GM19035 (cell line): Measurements from ENCODE around the gene LGALS1.

Experiments
- ATAC-seq: cut with Tn5 transposase; IDR thresholded peaks from one replicate; pipeline ENCODE4 v1.9.1; 2021; ENCODE audit not compliant: unreplicated experiment

Gene LGALS1

DNA sequence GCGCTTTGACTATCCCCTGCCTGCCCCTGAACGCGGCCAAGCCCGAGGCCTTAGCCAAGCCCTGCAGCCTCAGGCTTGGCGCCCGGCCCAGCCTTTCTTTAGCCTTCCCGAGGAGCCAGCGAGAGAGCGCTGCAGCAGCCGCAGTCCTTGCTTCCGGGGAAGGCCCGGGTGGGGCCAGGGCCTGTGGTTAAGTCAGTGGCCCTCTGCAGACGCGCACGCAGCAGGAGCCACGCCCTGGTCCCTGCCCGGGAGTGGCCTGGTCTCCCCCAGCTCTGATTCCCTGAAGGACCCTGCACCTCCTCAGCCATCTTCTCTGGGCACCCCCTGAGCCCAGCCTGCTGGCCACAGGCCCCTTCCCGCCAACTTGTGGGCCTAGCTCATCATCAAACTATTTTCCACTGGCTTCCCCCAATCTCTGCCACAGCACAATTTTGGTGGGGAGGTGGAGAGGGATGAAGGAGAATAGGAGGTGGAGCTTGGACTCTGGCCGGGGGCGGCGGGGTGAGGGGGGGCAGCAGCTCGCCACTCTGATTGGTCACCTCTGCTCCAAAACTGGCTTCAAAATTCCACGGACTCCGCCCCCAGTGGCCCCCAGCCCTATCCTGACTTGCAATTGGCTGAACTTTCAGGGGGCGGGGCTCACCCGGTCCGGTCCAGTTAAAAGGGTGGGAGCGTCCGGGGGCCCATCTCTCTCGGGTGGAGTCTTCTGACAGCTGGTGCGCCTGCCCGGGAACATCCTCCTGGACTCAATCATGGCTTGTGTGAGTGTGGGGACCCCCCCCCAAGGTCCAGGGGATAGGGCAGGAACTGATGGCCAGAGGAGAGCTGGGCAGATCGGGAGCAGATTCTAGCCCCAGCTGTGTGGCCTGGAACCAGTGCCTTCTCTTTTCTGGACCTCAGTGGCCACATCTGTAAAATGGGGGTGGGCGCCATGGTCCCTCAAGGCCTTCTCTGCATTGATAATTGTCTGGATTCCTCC, at the start of gene LGALS1:
Gene LGALS1, plus strand, starts transcription at position 686 of the 979 bp plus-strand sequence. Its CDS starts 67 bp downstream, at position 753.
- ATAC-seq: peak; percentile 47

DNA sequence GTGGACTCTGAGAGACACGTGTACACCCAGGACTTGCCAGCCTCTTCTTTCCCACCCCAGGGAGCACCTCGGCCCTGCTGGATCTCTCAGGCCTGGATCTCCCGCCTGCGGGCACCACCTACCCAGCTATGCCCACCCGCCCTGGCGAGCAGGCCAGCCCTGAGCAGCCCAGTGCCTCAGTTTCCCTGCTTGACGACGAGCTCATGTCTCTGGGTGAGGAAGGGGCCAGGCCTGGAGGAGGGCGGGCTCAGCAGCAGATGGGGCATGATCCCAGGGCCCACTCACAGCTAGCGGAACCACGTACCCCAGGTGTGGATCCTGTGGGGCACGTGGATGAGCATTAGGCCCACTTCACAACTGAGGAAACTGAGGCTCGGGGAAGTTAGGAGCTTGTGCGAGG, 49.7 kb upstream of the LGALS1 start:
- no peak for ATAC-seq

- no peak for ATAC-seq
These were observed 49.3 kb upstream of the LGALS1 start for GRCh38 chr22:37626144-37626543.

GRCh38 chr22:37626556-37627075, 48.8 kb upstream of the LGALS1 start:
- no peak for ATAC-seq

GRCh38 chr22:37627121-37627520, 48.3 kb upstream of the LGALS1 start:
- ATAC-seq: no peak

DNA sequence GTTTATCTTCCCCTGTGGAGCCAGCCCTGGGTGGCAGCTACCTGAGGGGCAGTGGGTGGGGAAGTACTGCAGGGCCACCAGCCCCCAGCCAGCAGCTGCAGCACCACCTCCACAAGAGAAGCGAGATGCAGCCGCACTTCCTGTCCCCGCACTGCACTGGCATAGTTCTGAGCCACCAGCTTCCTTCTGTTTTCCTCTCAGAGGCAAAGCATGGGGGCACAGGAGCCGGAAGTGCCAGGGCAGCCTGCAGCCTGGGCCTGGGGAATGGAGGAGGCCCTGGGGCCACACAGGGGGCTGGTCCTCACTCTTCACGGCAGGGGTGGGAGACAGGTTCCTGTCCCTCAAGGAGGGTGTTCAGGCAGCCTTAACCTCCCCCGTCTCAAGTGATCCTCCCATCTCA, 47.9 kb upstream of the LGALS1 start:
- no peak for ATAC-seq

DNA sequence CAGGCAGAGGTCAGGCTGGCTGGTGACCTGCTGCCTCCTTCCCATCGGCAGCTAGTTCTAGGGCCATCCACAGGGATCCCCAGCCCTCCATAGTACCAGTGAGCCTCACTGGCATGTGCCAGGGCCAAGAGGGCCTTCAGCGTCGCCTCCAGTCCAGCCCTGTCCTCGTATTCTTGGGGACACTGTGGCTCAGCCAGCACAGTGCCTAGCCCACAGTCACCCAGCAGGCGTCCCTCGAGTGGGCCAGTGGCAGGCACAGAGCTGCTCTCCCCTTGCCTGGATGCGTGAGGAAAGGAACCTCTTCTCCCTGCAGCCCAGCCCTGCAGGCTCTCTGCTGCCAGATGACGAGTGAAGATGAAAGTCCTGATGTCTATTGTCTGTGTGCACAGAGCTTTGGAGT, 46.6 kb upstream of the LGALS1 start:
- ATAC-seq: no peak

DNA sequence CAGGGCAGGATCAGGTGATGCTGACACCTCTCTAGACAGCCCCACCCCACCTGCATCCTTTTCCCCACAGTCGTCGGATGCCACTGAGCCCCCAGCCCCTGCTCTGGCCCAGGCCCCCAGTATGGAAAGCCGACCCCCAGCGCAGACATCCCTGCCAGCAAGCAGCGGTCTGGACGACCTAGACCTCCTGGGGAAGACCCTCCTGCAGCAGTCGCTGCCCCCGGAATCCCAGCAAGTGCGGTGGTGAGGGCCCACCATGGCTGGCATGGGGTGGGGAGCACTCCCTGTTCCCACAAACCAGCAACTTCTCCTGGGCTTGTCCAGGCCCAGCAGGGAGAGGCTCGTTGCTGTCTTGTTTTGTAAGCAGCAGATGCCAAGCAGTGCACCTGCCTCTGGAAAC, 45.5 kb upstream of the LGALS1 start:
- no peak for ATAC-seq

GRCh38 chr22:37630839-37631435, 44.5 kb upstream of the LGALS1 start:
- ATAC-seq: no peak

GRCh38 chr22:37631448-37632173, 43.8 kb upstream of the LGALS1 start:
- ATAC-seq: no peak

DNA sequence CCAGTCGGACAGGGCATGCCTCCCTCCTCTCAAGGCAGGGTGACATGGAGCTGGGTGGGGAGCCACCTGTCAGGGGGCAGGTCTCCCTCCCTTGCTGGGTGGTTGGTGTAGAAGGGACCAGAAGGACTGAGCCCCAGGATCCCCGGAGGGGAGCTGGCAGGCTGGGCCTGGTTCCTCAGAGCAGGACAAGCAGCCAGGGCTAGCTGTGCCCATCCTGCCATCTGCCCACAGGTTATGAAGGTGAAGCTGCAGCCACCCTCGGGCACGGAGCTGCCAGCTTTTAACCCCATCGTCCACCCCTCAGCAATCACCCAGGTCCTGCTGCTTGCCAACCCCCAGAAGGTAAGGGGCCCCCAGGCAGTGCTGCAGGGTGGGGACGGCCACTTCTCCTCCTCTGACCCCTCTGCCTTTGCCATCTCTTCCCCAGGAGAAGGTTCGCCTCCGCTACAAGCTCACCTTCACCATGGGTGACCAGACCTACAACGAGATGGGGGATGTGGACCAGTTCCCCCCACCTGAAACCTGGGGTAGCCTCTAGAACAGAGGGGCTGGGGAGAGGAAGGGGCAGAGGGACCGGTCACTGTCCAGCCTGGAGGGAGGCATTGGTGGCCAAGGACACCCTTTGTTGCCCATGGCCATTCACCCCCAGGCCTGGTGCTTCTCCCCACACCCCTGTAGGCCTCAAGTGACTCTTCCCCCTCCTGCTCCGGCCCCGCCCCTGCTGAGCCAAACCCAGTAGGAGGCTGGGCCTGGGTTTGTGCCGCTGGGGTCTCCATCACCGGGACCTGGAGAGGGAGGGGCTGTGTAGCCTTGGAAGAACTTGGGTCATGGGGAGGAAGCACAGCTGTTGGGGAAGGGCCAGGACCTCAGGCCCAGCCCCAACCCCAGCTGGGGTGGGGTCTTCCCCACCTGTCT, 43.0 kb upstream of the LGALS1 start:
- no peak for ATAC-seq

GRCh38 chr22:37633089-37633624, 42.3 kb upstream of the LGALS1 start:
- ATAC-seq: peak; percentile 56

DNA sequence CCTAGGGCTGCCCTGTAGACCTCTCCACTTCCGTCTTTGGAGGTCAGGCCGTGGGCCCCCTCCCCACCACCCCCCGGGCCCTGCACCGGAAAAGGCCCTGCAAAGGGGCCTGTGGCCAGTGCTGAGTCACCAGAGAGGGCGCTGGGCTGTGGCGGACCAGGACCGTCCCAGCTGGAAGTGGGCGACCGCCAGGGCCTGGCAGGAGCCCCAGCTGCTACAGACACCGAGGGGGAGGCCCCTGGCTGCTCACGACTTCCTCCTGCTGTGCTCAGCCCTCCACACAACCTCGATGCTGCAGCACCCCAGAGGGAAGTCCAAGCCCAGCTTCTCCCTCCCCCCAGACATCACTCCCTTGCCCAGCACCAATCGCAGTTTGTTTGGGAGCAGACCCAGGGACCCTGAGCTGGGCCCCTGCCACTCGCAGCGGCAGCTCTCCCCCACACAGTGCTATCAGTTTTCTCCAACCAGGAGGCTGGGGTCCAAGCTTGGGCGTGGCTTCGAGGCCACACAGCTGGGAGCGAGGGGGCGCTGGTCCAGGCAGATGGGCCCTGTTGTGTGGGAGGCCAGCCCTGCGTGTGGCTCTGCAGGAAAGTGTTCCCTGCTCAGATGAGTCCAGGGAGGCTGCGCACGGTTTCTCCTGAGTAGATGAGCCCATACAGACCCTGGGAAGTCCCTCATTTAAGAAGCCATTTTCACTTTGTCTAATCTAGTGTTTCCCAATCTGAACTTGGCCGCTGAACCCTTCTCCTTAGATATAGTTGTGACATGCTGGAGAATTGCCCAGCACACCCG, 41.6 kb upstream of the LGALS1 start:
- ATAC-seq: peak; percentile 49

- ATAC-seq: no peak
These were observed 41.0 kb upstream of the LGALS1 start for GRCh38 chr22:37634417-37634924.

DNA sequence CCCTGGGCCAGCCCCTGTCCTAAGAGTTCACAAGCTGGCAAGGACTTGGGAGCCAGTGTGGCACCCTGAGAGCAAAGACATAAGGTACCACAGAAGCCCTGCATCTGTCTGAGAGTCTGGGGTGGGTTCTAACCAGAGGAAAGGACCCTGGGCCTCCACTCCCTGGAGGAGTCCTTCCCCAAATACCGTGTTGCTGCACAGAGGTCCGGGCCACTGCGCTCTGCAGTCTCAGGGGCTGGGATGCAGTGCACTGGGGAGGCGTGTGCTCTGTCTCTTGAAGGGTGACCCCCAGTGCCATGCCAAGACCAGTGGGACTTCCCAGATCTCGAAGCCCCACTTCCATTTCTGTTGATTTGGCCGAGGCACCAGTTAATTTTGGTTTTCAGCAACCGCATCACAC, 40.3 kb upstream of the LGALS1 start:
- ATAC-seq: no peak

DNA sequence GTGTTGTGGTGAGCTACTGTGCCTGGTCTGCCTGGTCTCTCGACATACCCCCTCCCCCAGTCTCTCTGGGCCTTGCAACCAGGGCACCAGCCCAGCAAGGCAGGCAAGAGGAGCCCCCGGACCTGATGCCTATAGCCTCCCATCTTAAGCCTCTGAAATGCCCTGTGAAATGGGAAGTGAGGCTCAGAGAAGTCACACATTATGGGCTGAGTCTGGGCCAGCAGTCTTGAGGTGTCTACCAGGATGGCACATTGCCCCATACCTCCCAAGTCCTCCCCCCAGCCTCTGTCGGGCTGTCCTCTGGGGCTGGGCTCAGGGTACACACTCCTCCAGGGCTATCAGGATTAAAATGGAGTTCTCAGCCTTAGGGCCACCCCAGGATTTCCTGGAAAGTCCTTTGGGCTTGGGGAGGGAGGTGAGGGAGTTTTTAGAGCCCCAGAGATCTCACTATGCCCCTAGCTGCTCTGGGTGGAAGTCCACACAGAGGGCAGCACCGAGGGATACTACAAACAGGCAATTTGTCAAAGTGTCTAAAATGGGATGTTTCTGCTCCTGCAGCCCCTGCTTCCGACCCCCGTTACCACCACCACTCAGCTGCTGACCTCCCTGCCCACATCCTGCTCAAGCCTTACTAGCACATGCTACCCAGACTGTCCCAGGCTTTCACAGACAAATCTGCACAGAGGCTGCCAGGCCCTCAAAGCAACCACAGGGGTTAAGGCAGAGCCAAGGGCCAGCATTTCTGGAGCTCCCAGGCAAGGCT, 39.1 kb upstream of the LGALS1 start:
- ATAC-seq: no peak

- no peak for ATAC-seq
These were observed 38.5 kb upstream of the LGALS1 start for GRCh38 chr22:37636949-37637273.

DNA sequence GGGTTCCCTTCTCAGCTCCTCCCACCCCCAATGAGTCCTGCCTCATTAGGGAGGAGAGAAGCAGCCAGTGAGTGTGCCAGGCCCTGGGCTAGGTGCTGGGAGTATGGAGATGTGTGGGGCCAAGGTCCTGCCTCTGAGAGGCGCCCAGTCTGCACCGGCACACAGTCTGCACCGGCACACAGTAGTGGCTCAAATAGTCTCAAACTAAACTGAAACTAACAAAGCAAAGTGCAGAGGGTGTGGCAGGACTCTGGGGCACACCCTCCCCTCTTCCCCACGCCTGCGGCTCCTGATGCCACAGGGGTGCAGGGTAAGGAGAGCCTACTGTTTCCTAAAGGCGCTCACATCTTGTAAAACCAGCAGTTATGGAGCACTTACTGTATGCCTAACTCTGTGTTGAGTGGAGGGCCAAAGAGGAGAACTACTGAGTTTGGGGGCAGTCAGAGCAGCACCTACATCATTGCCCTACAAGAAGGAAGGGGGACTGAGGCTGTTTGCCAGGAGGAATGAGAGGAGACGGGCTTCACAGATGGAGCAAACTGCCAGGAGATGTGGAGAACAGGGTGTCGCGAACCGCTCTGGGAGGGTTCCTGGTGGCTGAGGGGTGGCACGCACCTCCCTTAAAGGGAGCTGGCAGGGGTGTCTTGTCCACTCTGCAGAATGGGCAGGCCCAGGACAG, 36.9 kb upstream of the LGALS1 start:
- ATAC-seq: no peak
